Measurements from ENCODE around the gene ATXN7L3. TPM values are rescaled to one million over a fixed set of nuclear protein-coding genes. Genes with fewer than 3 reads are reported as not detected.

The ATXN7L3 gene
- total and polyA plus RNA-seq, 2 donors (not counting 3 experiments of a cell fraction or from before 2014, with no cell fraction given), result 61.3 to 82.5 TPM

- ChIA-PET POLR2A (no interaction called here), CTCF (interaction anchor here (0.6 to 2.5 kb wide), 7 partner anchors 9 to 240 kb away, joined by 3 to 17 read pairs (median 3); no protein-coding TSS in a partner anchor)
- FAIRE-seq (no peak), DNase-seq (ENCODE audit: low read depth, low spot score) (no peak)
- Histone ChIP-seq H3K79me2 (ENCODE audit: control insufficient read depth, insufficient read depth, low read length) (peaks cover 39% of the 10 kb centered on the region), H3K4me2 (ENCODE audit: insufficient read depth, low read length) (no peak overlapping the region), H2AFZ (ENCODE audit: low read depth, low read length) (no peak overlapping the region), H3K27ac (ENCODE audit: insufficient read depth, low read depth, low read length) (no peak overlapping the region), H3K9ac (replicated peaks; ENCODE audit: extremely low read depth, insufficient read depth, low read length) (no peak overlapping the region), H3K27me3 (ENCODE audit: control insufficient read depth in 2 of 2, insufficient read depth in 2 of 2, low read length in 2 of 2) (no peaks in the 10 kb centered on the region), H3K4me3 (replicated peaks in 1 of 3; ENCODE audit: insufficient read depth in 1 of 3, low read depth in 1 of 3, low read length in 3 of 3) (no peak overlapping the region), H3K36me3 (ENCODE audit: control insufficient read depth in 2 of 2, extremely low read depth in 1 of 2, insufficient read depth in 2 of 2, low read length in 2 of 2) (peaks cover 7% of the 10 kb centered on the region in 2 experiments), H3K9me3 (replicated peaks; ENCODE audit: control insufficient read depth, insufficient read depth, low read length) (no peaks in the 10 kb centered on the region), H3K4me1 (ENCODE audit: control insufficient read depth, extremely low read depth, insufficient read depth, low read length) (peaks cover 13% of the 10 kb centered on the region), H4K20me1 (replicated peaks; ENCODE audit: control insufficient read depth, extremely low read depth, insufficient read depth, low read length) (no peaks in the 10 kb centered on the region), H3K9me1 (replicated peaks; ENCODE audit: control insufficient read depth, extremely low read depth, insufficient read depth, low read length) (no peaks in the 10 kb centered on the region)
- BruUV-seq (replicated peaks), result no TSS peak
- dilution Hi-C loops (cut with MboI; ENCODE audit: extremely low pct_ligation_motif_present, low sequenced_read_pairs) (no loop called here), intact Hi-C loops (cut with micrococcal nuclease) (no loop called here)
- TF ChIP-seq, protein P1, sequence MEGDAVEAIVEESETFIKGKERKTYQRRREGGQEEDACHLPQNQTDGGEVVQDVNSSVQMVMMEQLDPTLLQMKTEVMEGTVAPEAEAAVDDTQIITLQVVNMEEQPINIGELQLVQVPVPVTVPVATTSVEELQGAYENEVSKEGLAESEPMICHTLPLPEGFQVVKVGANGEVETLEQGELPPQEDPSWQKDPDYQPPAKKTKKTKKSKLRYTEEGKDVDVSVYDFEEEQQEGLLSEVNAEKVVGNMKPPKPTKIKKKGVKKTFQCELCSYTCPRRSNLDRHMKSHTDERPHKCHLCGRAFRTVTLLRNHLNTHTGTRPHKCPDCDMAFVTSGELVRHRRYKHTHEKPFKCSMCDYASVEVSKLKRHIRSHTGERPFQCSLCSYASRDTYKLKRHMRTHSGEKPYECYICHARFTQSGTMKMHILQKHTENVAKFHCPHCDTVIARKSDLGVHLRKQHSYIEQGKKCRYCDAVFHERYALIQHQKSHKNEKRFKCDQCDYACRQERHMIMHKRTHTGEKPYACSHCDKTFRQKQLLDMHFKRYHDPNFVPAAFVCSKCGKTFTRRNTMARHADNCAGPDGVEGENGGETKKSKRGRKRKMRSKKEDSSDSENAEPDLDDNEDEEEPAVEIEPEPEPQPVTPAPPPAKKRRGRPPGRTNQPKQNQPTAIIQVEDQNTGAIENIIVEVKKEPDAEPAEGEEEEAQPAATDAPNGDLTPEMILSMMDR (IDR thresholded peaks at IDR 0.05; ENCODE audit: extremely low read depth in 1 of 2, insufficient read depth in 1 of 2, low read depth in 1 of 2, low read length in 2 of 2), result no peak
- no peak for TF ChIP-seq POLR2A (IDR thresholded peaks at IDR 0.05; ENCODE audit: low read depth, low read length)
- no peak for TF ChIP-seq JUN (IDR thresholded peaks at IDR 0.05; ENCODE audit: borderline replicate concordance, insufficient read depth, insufficient read length, low read depth)
- TF ChIP-seq EZH2 (IDR thresholded peaks at IDR 0.05; ENCODE audit: borderline replicate concordance, low read depth, low read length, severe bottlenecking), result no peak
- no peak for TF ChIP-seq POLR2AphosphoS5 (IDR thresholded peaks at IDR 0.05; ENCODE audit: insufficient read depth, low read depth, low read length)
These were observed 15.4 kb downstream of the ATXN7L3 start for GRCh38 chr17:44184212-44184810.

- POLR2A ChIA-PET, result no interaction called here
- no peak for FAIRE-seq
These were observed 16.7 kb downstream of the ATXN7L3 start for GRCh38 chr17:44183024-44183423.

More at GRCh38 chr17:44183024-44183423, 16.7 kb downstream of the ATXN7L3 start:
- TF ChIP-seq FOS (IDR thresholded peaks at IDR 0.05; ENCODE audit: borderline replicate concordance, insufficient read depth, low read length) (no peak), POLR2A (IDR thresholded peaks at IDR 0.05; ENCODE audit: low read depth, low read length) (no peak), GATA2 (IDR thresholded peaks at IDR 0.05; ENCODE audit: insufficient read depth, insufficient read length, low read depth, low read length) (no peak), POLR2AphosphoS5 (IDR thresholded peaks at IDR 0.05; ENCODE audit: insufficient read depth, low read depth, low read length) (no peak), JUN (IDR thresholded peaks at IDR 0.05; ENCODE audit: borderline replicate concordance, insufficient read depth, insufficient read length, low read depth) (no peak), EZH2 (IDR thresholded peaks at IDR 0.05; ENCODE audit: borderline replicate concordance, low read depth, low read length, severe bottlenecking) (no peak), MYC (IDR thresholded peaks at IDR 0.05; ENCODE audit: low read depth, low read length) (no peak), MAX (IDR thresholded peaks at IDR 0.05; ENCODE audit: insufficient read depth, insufficient read length) (no peak)
- TF ChIP-seq, protein P1 (IDR thresholded peaks at IDR 0.05; ENCODE audit: extremely low read depth in 1 of 2, insufficient read depth in 1 of 2, low read depth in 1 of 2, low read length in 2 of 2), result no peak
- H2AFZ ChIP-seq (ENCODE audit: low read depth, low read length), result no peak overlapping the region
- no peak overlapping the region for H3K27ac ChIP-seq (ENCODE audit: insufficient read depth, low read depth, low read length)
- peaks cover 12% of the 10 kb centered on the region for H3K4me1 ChIP-seq (ENCODE audit: control insufficient read depth, extremely low read depth, insufficient read depth, low read length)
- H4K20me1 ChIP-seq (replicated peaks; ENCODE audit: control insufficient read depth, extremely low read depth, insufficient read depth, low read length), result no peaks in the 10 kb centered on the region
- no TSS peak for BruUV-seq (replicated peaks)
- H3K9ac ChIP-seq (replicated peaks; ENCODE audit: extremely low read depth, insufficient read depth, low read length), result no peak overlapping the region
- H3K4me2 ChIP-seq (ENCODE audit: insufficient read depth, low read length), result no peak overlapping the region
- dilution Hi-C loops (cut with MboI; ENCODE audit: extremely low pct_ligation_motif_present, low sequenced_read_pairs), result no loop called here
- H3K4me3 ChIP-seq (replicated peaks in 1 of 3; ENCODE audit: insufficient read depth in 1 of 3, low read depth in 1 of 3, low read length in 3 of 3), result no peak overlapping the region
- H3K9me1 ChIP-seq (replicated peaks; ENCODE audit: control insufficient read depth, extremely low read depth, insufficient read depth, low read length), result no peaks in the 10 kb centered on the region
- no peak for DNase-seq (ENCODE audit: low read depth, low spot score)
- CTCF ChIA-PET, result interaction anchor here (1.0 kb wide), 1 partner anchor 15 kb away, joined by 4 read pairs; no protein-coding TSS in a partner anchor
- no peaks in the 10 kb centered on the region for H3K27me3 ChIP-seq (ENCODE audit: control insufficient read depth in 2 of 2, insufficient read depth in 2 of 2, low read length in 2 of 2)
- peaks cover 7 to 9% of the 10 kb centered on the region in 2 experiments for H3K36me3 ChIP-seq (ENCODE audit: control insufficient read depth in 2 of 2, extremely low read depth in 1 of 2, insufficient read depth in 2 of 2, low read length in 2 of 2)
- H3K79me2 ChIP-seq (ENCODE audit: control insufficient read depth, insufficient read depth, low read length), result peaks cover 37% of the 10 kb centered on the region
- intact Hi-C loops (cut with micrococcal nuclease), result no loop called here
- no peaks in the 10 kb centered on the region for H3K9me3 ChIP-seq (replicated peaks; ENCODE audit: control insufficient read depth, insufficient read depth, low read length)

All from endothelial cell of umbilical vein (primary cell).